A673 (cell line): ENCODE measurements around the gene FRMPD1. TPM values are rescaled to one million over a fixed set of nuclear protein-coding genes. Genes with fewer than 3 reads are reported as not detected.

Experiments used
- BruUV-seq: library from RNA; stranded (reverse); fragments of 400-500 nt; replicated peaks from 2 replicates; lab custom pipeline; 2021; lab: Mats Ljungman, UMichigan
- CTCF ChIA-PET: fragments of 300-600 bp; sonication (Branson Sonifier 250); formaldehyde crosslinking; loops from one replicate; lab custom pipeline; 2022; ENCODE audit warnings: antibody characterized with exemption; lab: Charles Lee
- POLR2A ChIA-PET: fragments of 300-600 bp; sonication (Branson Sonifier 250); formaldehyde crosslinking; loops from one replicate; lab custom pipeline; 2022; ENCODE audit warnings: antibody characterized with exemption; ENCODE audit not compliant: low non-redundant PET; lab: Charles Lee
- DNase-seq: peaks from one replicate; pipeline ENCODE4 v3.0.0-alpha.2; 2015; ENCODE audit warnings: low spot score
- H3K27ac ChIP-seq: fragments of 200-600 bp; sonication (generic); 2 replicates; pipeline ENCODE4 v1.5.1; 2016; ENCODE audit warnings: mixed run types, low read depth, mild to moderate bottlenecking, mixed read lengths, antibody characterized with exemption, low read length; ENCODE audit not compliant: poor library complexity, severe bottlenecking
- H3K27me3 ChIP-seq: fragments of 200-600 bp; sonication (generic); replicated peaks from 2 replicates; pipeline ENCODE4 v1.6.1; 2017; ENCODE audit warnings: mixed run types, low read depth, mild to moderate bottlenecking, mixed read lengths, antibody characterized with exemption, low read length; ENCODE audit not compliant: insufficient read depth, poor library complexity
- H3K36me3 ChIP-seq: fragments of 200-600 bp; sonication (generic); 2 replicates; pipeline ENCODE4 v1.6.1; 2016; ENCODE audit warnings: mixed run types, mild to moderate bottlenecking, mixed read lengths, antibody characterized with exemption, low read length; ENCODE audit not compliant: insufficient read depth, poor library complexity, severe bottlenecking
- H3K4me1 ChIP-seq: fragments of 200-600 bp; sonication (generic); 2 replicates; pipeline ENCODE4 v1.6.1; 2017; ENCODE audit warnings: mixed run types, mild to moderate bottlenecking, mixed read lengths, antibody characterized with exemption, low read length; ENCODE audit not compliant: insufficient read depth, poor library complexity, severe bottlenecking
- H3K4me3 ChIP-seq: fragments of 200-600 bp; sonication (generic); 2 replicates; pipeline ENCODE4 v1.5.1; 2016; ENCODE audit warnings: low read depth, mixed run types, mild to moderate bottlenecking, mixed read lengths, low read length; ENCODE audit not compliant: poor library complexity, severe bottlenecking
- H3K9me3 ChIP-seq: fragments of 200-600 bp; sonication (generic); 2 replicates; pipeline ENCODE4 v1.6.1; 2016; ENCODE audit warnings: mixed run types, low read depth, mild to moderate bottlenecking, mixed read lengths, antibody characterized with exemption, low read length; ENCODE audit not compliant: poor library complexity, severe bottlenecking
- CTCF ChIP-seq: fragments of 300-800, 200-600 bp; sonication (generic); conservative IDR thresholded peaks from 2 replicates; pipeline ENCODE4 v1.5.1; 2017; ENCODE audit warnings: low read depth, mild to moderate bottlenecking, antibody characterized with exemption, low read length, moderate library complexity, mixed read lengths
- EZH2 ChIP-seq: fragments of 200-600 bp; sonication (generic); IDR thresholded peaks from 2 replicates; pipeline ENCODE4 v1.6.1; 2017; ENCODE audit warnings: borderline replicate concordance, low read depth, mild to moderate bottlenecking, mixed read lengths, antibody characterized with exemption, low read length; ENCODE audit not compliant: poor library complexity, severe bottlenecking
- intact Hi-C: fragments of 100-400 bp; cut with micrococcal nuclease; formaldehyde crosslinking; loops from one replicate; pipeline ENCODE4 v1.10.0; 2022; ENCODE audit not compliant: unreplicated experiment
- total RNA-seq: library from RNA; stranded (reverse); gene quantifications from 2 replicates; pipeline ENCODE4 v1.2.3, GENCODE V29; 2021

FRMPD1 gene
- total RNA-seq, 1 experiment from 2014 or later, result not detected

- Histone ChIP-seq H3K9me3 (no peaks in the 10 kb centered on the region), H3K4me1 (no peaks in the 10 kb centered on the region), H3K27me3 (no peaks in the 10 kb centered on the region), H3K36me3 (no peaks in the 10 kb centered on the region), H3K27ac (no peak overlapping the region), H3K4me3 (no peak overlapping the region)
- peak; percentile 32 for DNase-seq
- CTCF ChIA-PET, result no interaction called here
- POLR2A ChIA-PET, result no interaction called here
- intact Hi-C loops, result loop anchor here (5.0 to 10.0 kb wide), 3 partner anchors 262 to 616 kb away; partner anchors contain the start of gene POLR1E
- TF ChIP-seq EZH2 (no peak), CTCF (no peak)
- no TSS peak for BruUV-seq
Observed at GRCh38 chr9:37746448-37747270, 95.9 kb downstream of the FRMPD1 start.

- no peaks in the 10 kb centered on the region for H3K4me1 ChIP-seq
- H3K4me3 ChIP-seq, result no peak overlapping the region
- peak; percentile 94 for TF ChIP-seq CTCF
- no peak for TF ChIP-seq EZH2
- POLR2A ChIA-PET, result no interaction called here
- no peak overlapping the region for H3K27ac ChIP-seq
- DNase-seq, result peak; percentile 74
- CTCF ChIA-PET, result interaction anchor here (0.5 kb wide), 1 partner anchor 326 kb away, joined by 5 read pairs; no protein-coding TSS in a partner anchor
- intact Hi-C loops, result loop anchor here (5.0 to 10.0 kb wide), 3 partner anchors 263 to 615 kb away; partner anchors contain the start of gene POLR1E
- no TSS peak for BruUV-seq
- H3K9me3 ChIP-seq, result no peaks in the 10 kb centered on the region
- no peaks in the 10 kb centered on the region for H3K36me3 ChIP-seq
- H3K27me3 ChIP-seq, result no peaks in the 10 kb centered on the region
Observed at GRCh38 chr9:37747271-37747753, 96.6 kb downstream of the FRMPD1 start.

GRCh38 chr9:37749129-37749528 lies 98.4 kb downstream of the FRMPD1 start:
- intact Hi-C loops, result loop anchor here (5.0 to 10.0 kb wide), 3 partner anchors 264 to 613 kb away; partner anchors contain the start of gene POLR1E
- CTCF ChIA-PET, result interaction anchor here (0.6 to 0.7 kb wide), 2 partner anchors 36 to 163 kb away, joined by 3 to 6 read pairs; no protein-coding TSS in a partner anchor
- BruUV-seq, result no TSS peak

More at GRCh38 chr9:37749129-37749528, 98.4 kb downstream of the FRMPD1 start:
- no peak for DNase-seq
- TF ChIP-seq CTCF (no peak), EZH2 (no peak)
- POLR2A ChIA-PET, result no interaction called here
- no peaks in the 10 kb centered on the region for H3K4me1 ChIP-seq
- no peak overlapping the region for H3K27ac ChIP-seq
- H3K36me3 ChIP-seq, result no peaks in the 10 kb centered on the region
- H3K4me3 ChIP-seq, result no peak overlapping the region
- no peaks in the 10 kb centered on the region for H3K9me3 ChIP-seq
- no peaks in the 10 kb centered on the region for H3K27me3 ChIP-seq
